Ovary (tissue), 9 donors: Measurements from ENCODE around the gene CAPZA1. TPM values are rescaled to one million over a fixed set of nuclear protein-coding genes. Genes with fewer than 3 reads are reported as not detected.

Source experiments
- DNase-seq, 5 donors: peaks; one replicate each; pipeline ENCODE4 v3.0.0-alpha.2; 2019 to 2020
- H3K27ac ChIP-seq, 2 donors: fragments of 200-600 bp; one replicate each; pipeline versions ENCODE4 v1.5.1 to v1.8.0; 2019 to 2022
- H3K27me3 ChIP-seq: fragments of 200-600 bp; one replicate; pipeline ENCODE4 v1.8.0; 2022
- H3K36me3 ChIP-seq: fragments of 200-600 bp; sonication (generic); one replicate; pipeline ENCODE4 v1.5.1; 2019
- H3K4me1 ChIP-seq: one replicate; pipeline ENCODE4 v1.8.1; 2013; ENCODE audit warnings: mild to moderate bottlenecking, moderate library complexity; ENCODE audit not compliant: insufficient read depth
- H3K4me3 ChIP-seq: fragments of 200-600 bp; sonication (generic); one replicate; pipeline ENCODE4 v1.5.1; 2017
- H3K9me3 ChIP-seq, 2 donors: fragments of 200-600 bp in 1 of 2; sonication (generic) in 1 of 2; one replicate each; pipeline versions ENCODE4 v1.5.1 to v1.8.1; 2013 to 2019; ENCODE audit warnings: mild to moderate bottlenecking in 1 of 2, moderate library complexity in 1 of 2
- EP300 ChIP-seq: sonication (generic); formaldehyde crosslinking; IDR thresholded peaks from one replicate; pipeline ENCODE4 v1.6.1; 2017; ENCODE audit warnings: antibody characterized with exemption
- POLR2A ChIP-seq: fragments of 450-650 bp; IDR thresholded peaks from one replicate; pipeline ENCODE4 v1.6.1; 2017; ENCODE audit warnings: antibody characterized with exemption, mild to moderate bottlenecking, moderate library complexity
- WGBS, 3 donors: extraction: QIAGEN DNeasy Blood & Tissue Kit in 1 of 3; methylation state at CpG; one replicate each; pipeline versions ENCODE4 v1.1.5 to v1.1.7; 2013 to 2017; 5-methylcytosine and 5-hydroxymethylcytosine counted together
- intact Hi-C, 4 donors: fragments of 100-400 bp; cut with DNase I; formaldehyde crosslinking; loops; one replicate each; pipeline versions ENCODE4 v1.11.0 to v1.15.1; 2022 to 2023
- polyA plus RNA-seq, 2 donors: library from polyadenylated mRNA; stranded (reverse); fragments of 200-250 nt in 1 of 2; fragments of 350-450 nt in 1 of 2; fragmentation: Illumina TruSeq in 1 of 2; extraction: RNeasy Lipid Tissue Mini Kit (QIAGEN cat#74804) in 1 of 2; gene quantifications; one replicate each; pipeline ENCODE4 v1.2.3, GENCODE V29; 2013 to 2014
- total RNA-seq, 7 donors: library from RNA; depleted of rRNA in 2 of 7; stranded (reverse); fragments of >200 nt in 2 of 7; fragmentation: NEBNext Ultra II Directional in 3 of 7; extraction: Animal tissue kit (Norgen Biotek cat#: 25700) in 3 of 7; gene quantifications; one replicate each; pipeline versions ENCODE4 v1.1.0 to v1.2.4, GENCODE V29; 2016 to 2023
- TF ChIP-seq, protein P1 (sequence below), 3 donors: fragments of 450-650 bp in 2 of 3; fragments of 200-600 bp in 1 of 3; IDR thresholded peaks; one replicate each; pipeline versions ENCODE4 v1.5.1 to v1.8.0; 2016 to 2022; ENCODE audit warnings: antibody characterized with exemption in 3 of 3, mild to moderate bottlenecking in 1 of 3
- donor health status: DM: no; HTN: no; CAD: no; lungs with moderate emphysema.
- donor health status: DM: no; HTN: no; CAD: no.
- donor health status: Bipolar disorder and iron deficiency.
- donor health status: DM: yes; HTN: yes; CAD: no.
- donor health status: DM: no; HTN: no; CAD: no.
- donor health status: DM: yes; HTN: yes; CAD: no.

CAPZA1 gene
- total and polyA plus RNA-seq, 9 donors, result 31.3 to 81.2 (median 66.9) TPM

DNA sequence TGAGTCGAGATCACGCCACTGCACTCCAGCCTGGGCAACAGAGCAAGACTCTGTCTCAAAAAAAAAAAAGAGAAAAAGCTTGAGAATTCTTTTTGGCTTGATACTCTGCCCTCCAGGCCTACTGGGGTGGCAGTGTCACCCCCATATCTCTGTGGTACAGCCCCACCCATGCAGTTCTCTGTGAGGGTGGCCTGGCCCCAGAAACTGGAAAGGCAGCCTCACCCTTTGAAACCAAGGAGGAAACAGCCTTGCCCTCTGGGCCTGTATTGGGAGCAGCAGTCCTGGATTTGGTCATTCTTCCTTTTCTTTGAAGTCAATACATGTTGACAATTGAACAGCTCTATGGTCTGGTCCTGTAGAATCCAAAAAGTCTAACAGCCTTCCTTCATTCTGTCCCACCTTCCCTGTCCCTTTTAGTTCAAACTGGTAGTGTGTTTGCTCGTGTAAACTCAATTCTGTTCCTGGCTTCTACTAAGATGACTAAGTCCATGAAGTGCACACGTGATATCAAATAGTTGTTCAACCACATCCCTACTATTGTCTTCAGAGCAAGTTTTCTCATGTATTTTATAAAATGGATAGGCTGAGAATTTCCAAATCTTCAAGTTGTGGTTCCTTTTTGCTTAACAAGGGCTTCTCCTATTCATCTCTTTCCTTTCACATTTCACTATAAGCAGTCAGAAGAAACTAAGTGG, 13.9 kb upstream of the CAPZA1 start:
- TF ChIP-seq EP300, result no peak
- TF ChIP-seq, protein P1, sequence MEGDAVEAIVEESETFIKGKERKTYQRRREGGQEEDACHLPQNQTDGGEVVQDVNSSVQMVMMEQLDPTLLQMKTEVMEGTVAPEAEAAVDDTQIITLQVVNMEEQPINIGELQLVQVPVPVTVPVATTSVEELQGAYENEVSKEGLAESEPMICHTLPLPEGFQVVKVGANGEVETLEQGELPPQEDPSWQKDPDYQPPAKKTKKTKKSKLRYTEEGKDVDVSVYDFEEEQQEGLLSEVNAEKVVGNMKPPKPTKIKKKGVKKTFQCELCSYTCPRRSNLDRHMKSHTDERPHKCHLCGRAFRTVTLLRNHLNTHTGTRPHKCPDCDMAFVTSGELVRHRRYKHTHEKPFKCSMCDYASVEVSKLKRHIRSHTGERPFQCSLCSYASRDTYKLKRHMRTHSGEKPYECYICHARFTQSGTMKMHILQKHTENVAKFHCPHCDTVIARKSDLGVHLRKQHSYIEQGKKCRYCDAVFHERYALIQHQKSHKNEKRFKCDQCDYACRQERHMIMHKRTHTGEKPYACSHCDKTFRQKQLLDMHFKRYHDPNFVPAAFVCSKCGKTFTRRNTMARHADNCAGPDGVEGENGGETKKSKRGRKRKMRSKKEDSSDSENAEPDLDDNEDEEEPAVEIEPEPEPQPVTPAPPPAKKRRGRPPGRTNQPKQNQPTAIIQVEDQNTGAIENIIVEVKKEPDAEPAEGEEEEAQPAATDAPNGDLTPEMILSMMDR (IDR thresholded peaks at IDR 0.05), result no peak
- no peak for TF ChIP-seq POLR2A
- no peaks in the 10 kb centered on the region for H3K27me3 ChIP-seq
- no peaks in the 10 kb centered on the region for H3K4me1 ChIP-seq
- H3K36me3 ChIP-seq, result no peaks in the 10 kb centered on the region
- no peak overlapping the region for H3K27ac ChIP-seq
- DNase-seq, result no peak
- H3K4me3 ChIP-seq, result no peak overlapping the region
- 90 to 93% (median 91%) methylated on average over 4 of the region's 4 CpGs for WGBS, 3 donors
- intact Hi-C loops, result no loop called here
- H3K9me3 ChIP-seq, result no peaks in the 10 kb centered on the region

DNA sequence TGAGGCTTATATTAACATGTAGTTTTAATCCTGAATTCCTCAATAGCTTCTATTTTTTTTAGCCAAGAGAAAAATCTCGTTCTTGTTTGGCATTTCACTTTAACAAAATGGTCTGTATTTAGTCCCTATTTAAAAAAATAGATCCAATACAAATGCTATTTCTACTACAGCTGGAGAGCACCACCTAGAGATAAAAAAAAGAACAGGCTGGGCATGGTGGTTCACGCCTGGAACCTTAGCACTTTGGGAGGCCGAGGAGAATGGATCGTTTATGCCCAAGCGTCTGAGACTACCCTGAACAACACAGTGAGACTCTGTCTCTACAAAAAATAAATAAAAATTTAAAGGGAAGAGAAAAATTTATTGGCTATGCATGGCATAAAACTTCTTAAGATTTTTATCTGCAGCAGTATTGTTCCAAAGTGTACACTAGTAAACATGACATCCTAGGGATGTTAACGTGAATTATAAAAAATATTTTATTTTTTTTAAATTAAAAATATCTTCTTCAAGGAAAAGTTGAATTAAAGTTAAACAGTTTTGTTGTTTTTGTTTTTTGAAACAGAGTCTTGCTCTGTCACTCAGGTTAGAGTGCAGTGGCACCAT, 5.1 kb upstream of the CAPZA1 start:
- Histone ChIP-seq H3K27ac (no peak overlapping the region), H3K36me3 (no peaks in the 10 kb centered on the region), H3K4me1 (no peaks in the 10 kb centered on the region), H3K4me3 (no peak overlapping the region), H3K9me3 (no peaks in the 10 kb centered on the region), H3K27me3 (no peaks in the 10 kb centered on the region)
- intact Hi-C loops, result loop anchor here in 3 of 4 donors (5.0 to 10.0 kb wide), 4 partner anchors 93 to 220 kb away; partner anchors contain the start of genes WNT2B (in 3 of the 3), CTTNBP2NL (in 2 of the 3) and RHOC (in 1 of the 3)
- TF ChIP-seq, protein P1 (IDR thresholded peaks at IDR 0.05), result no peak
- no peak for TF ChIP-seq POLR2A
- TF ChIP-seq EP300, result no peak
- no peak for DNase-seq
- WGBS, 3 donors, result 53 to 59% (median 59%) methylated on average over 6 of the region's 6 CpGs

DNA sequence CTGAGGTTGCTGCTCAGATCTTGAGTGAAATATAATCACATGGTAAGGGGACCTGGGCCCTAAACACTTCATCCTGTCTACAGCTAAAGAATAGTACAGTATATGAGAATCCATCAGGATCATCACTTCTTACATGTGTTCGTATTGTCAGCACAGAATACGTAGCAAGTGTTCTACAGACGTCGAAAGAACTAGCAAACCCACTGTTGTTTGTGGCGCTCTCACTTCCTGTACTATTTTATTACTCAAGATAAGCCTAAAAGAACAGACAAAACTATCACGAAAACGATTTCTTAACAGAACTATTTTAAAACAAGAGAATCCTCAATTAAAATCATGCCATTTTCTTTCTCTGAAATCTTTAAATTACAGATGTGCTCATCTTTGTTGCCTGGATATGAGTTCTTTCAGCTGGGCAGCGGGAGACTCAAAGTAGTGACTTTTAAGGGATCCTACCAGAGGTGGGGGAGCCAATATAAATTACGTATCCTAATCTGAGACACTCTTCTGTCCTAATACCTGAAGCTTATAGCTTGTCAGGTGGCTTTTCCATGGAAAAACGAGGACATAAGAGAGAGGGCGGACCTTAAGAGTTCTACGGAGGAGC, 1.4 kb upstream of the CAPZA1 start:
- Histone ChIP-seq H3K9me3 (no peaks in the 10 kb centered on the region), H3K27me3 (no peaks in the 10 kb centered on the region), H3K27ac (peak overlapping the region; percentile 91 to 93), H3K36me3 (no peaks in the 10 kb centered on the region), H3K4me3 (peak overlapping the region; percentile 95), H3K4me1 (peaks cover 3% of the 10 kb centered on the region)
- DNase-seq, result no peak
- intact Hi-C loops, result loop anchor here in 3 of 4 donors (2.0 to 10.0 kb wide), 6 partner anchors 55 to 223 kb away; partner anchors contain the start of genes WNT2B (in 3 of the 3), CTTNBP2NL (in 2 of the 3) and RHOC (in 1 of the 3)
- no peak for TF ChIP-seq EP300
- WGBS, 3 donors, result 0 to 1% (median 1%) methylated on average over 12 of the region's 12 CpGs

DNA sequence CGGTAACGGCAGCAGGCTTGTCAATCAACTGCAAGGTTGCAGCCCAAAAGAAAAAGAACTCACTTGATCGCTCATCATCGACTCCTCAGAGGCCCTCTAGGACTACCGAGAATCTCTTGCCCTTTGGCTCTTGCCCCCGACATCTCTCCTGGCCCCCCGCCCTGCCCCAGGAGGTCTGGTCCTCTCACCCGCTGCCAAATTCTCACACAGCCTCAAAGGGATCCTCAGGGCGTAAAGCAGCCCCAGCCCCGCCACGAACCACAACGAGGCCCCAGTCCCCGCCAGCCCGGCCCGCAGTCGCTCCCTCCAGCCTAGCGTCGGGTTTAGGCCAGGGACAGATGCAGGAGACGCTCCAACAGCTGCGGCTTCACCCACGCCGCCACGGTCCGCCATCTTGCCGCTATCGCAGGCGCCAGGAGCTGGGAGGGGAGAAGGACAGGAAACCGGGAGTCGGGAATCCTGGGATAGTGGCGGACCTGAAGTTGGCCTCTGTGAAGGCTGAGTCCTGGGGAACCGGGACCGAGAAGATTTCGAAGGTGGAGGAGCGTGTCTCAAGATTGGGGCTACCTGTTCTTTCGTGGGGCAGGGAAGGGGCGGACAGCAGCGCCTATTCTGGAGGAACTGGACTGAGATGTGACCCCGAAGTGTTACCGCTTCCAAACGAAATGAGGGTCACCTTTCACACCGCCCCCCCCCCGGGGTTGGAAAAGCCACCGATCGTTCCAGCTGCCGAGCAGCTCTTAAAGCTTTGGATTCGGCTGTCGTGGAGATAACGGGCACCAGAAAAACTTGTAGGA, 713 bp upstream of the CAPZA1 start, which contains the start of gene ST7L:
TSS of gene ST7L (minus strand) at position 421 of the 797 bp plus-strand sequence. CDS start at position 393, 28 bp downstream.
- H3K27me3 ChIP-seq, result no peaks in the 10 kb centered on the region
- TF ChIP-seq, protein P1 (IDR thresholded peaks at IDR 0.05), result no peak
- TF ChIP-seq EP300 (no peak), POLR2A (no peak)
- peak within 1 kb of the TSS; percentile 95 for H3K4me3 ChIP-seq
- WGBS, 3 donors, result 0 to 1% (median 0%) methylated on average over 45 to 48 of the region's 48 CpGs
- peaks cover 3% of the 10 kb centered on the region for H3K4me1 ChIP-seq
- no peaks in the 10 kb centered on the region for H3K9me3 ChIP-seq
- intact Hi-C loops, result loop anchor here in 3 of 4 donors (2.0 to 10.0 kb wide), 6 partner anchors 54 to 224 kb away; partner anchors contain the start of genes WNT2B (in 3 of the 3), CTTNBP2NL (in 2 of the 3) and RHOC (in 1 of the 3)
- no peaks in the 10 kb centered on the region for H3K36me3 ChIP-seq
- peak; percentile 74 to 81 (median 78) for DNase-seq
- peak within 1 kb of the TSS; percentile 91 to 93 for H3K27ac ChIP-seq
